ENCODE data around the gene DNAH17. TPM values are rescaled to one million over a fixed set of nuclear protein-coding genes. Genes with fewer than 3 reads are reported as not detected.

The DNAH17 gene
- polyA plus RNA-seq, 1 of the 3 experiments (the other 2 are of a cell fraction): not detected

DNA sequence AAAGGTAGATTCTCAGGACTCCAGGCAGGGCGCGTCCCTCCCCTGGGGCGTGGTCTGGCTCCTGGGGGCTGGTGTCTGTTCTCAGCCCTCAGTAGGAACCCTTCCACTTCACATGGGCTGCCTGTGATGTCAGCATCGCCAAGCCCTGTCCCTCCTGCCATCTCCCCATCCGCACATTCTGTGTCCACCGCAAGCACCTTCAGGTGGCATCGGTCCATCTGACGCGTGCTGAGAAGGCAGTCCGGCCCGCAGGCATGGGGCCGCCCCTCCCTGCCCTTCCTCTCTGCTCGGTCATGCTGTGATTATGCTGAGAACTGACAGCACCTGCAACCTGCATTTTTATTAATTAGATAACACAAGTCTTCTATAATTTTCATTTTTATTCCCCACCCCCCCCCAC, 12.7 kb upstream of the DNAH17 start:
- Histone ChIP-seq H4K20me1 (ENCODE audit: insufficient read depth) (no peaks in the 10 kb centered on the region), H3K27ac (ENCODE audit: low read depth in 2 of 2, low read length in 1 of 2) (no peak overlapping the region; a peak in 2 of 4 replicates), H3K4me3 (ENCODE audit: low read depth in 2 of 2, low read length in 1 of 2) (no peak overlapping the region), H3K79me2 (ENCODE audit: insufficient read depth) (no peaks in the 10 kb centered on the region), H3F3A (replicated peaks; ENCODE audit: insufficient read depth) (peaks cover 30% of the 10 kb centered on the region), H3K4me2 (no peak overlapping the region), H3K36me3 (replicated peaks in 1 of 2; ENCODE audit: control insufficient read depth in 1 of 2, insufficient read depth in 2 of 2, low read length in 1 of 2) (no peaks in the 10 kb centered on the region), H3K9ac (no peak overlapping the region), H2AFZ (ENCODE audit: low read depth) (no peak overlapping the region), H3K9me2 (no peaks in the 10 kb centered on the region), H3K4me1 (ENCODE audit: control insufficient read depth in 1 of 2, insufficient read depth in 2 of 2, low read depth in 1 of 2, low read length in 1 of 2) (peaks cover 14 to 18% of the 10 kb centered on the region in 2 experiments), H3K27me3 (ENCODE audit: insufficient read depth) (no peaks in the 10 kb centered on the region), H3K9me3 (no peaks in the 10 kb centered on the region)
- TF ChIP-seq RXRA (IDR thresholded peaks at IDR 0.05; ENCODE audit: borderline replicate concordance, low read depth) (no peak), EP300 (IDR thresholded peaks at IDR 0.05; ENCODE audit: borderline replicate concordance in 1 of 2, low read depth in 1 of 2, low read length in 1 of 2) (no peak), SIN3A (IDR thresholded peaks at IDR 0.05; ENCODE audit: borderline replicate concordance, low read depth, low read length) (no peak), FOSL2 (IDR thresholded peaks at IDR 0.05; ENCODE audit: borderline replicate concordance, low read depth) (no peak), GATA2 (CRISPR knock-in tag; IDR thresholded peaks at IDR 0.05) (no peak), FOXM1 (IDR thresholded peaks at IDR 0.05; ENCODE audit: low read depth) (no peak), TCF12 (IDR thresholded peaks at IDR 0.05) (no peak), SMC3 (IDR thresholded peaks at IDR 0.05; ENCODE audit: low read depth, low read length) (no peak), RFX5 (IDR thresholded peaks at IDR 0.05; ENCODE audit: low read length) (no peak)
- TF ChIP-seq, protein P1, sequence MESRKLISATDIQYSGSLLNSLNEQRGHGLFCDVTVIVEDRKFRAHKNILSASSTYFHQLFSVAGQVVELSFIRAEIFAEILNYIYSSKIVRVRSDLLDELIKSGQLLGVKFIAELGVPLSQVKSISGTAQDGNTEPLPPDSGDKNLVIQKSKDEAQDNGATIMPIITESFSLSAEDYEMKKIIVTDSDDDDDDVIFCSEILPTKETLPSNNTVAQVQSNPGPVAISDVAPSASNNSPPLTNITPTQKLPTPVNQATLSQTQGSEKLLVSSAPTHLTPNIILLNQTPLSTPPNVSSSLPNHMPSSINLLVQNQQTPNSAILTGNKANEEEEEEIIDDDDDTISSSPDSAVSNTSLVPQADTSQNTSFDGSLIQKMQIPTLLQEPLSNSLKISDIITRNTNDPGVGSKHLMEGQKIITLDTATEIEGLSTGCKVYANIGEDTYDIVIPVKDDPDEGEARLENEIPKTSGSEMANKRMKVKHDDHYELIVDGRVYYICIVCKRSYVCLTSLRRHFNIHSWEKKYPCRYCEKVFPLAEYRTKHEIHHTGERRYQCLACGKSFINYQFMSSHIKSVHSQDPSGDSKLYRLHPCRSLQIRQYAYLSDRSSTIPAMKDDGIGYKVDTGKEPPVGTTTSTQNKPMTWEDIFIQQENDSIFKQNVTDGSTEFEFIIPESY (IDR thresholded peaks at IDR 0.05; ENCODE audit: borderline replicate concordance, low read depth): no peak
- TF ChIP-seq, protein P2, sequence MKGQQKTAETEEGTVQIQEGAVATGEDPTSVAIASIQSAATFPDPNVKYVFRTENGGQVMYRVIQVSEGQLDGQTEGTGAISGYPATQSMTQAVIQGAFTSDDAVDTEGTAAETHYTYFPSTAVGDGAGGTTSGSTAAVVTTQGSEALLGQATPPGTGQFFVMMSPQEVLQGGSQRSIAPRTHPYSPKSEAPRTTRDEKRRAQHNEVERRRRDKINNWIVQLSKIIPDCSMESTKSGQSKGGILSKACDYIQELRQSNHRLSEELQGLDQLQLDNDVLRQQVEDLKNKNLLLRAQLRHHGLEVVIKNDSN (IDR thresholded peaks at IDR 0.05; ENCODE audit: borderline replicate concordance, low read depth): no peak
- TF ChIP-seq, protein P3, sequence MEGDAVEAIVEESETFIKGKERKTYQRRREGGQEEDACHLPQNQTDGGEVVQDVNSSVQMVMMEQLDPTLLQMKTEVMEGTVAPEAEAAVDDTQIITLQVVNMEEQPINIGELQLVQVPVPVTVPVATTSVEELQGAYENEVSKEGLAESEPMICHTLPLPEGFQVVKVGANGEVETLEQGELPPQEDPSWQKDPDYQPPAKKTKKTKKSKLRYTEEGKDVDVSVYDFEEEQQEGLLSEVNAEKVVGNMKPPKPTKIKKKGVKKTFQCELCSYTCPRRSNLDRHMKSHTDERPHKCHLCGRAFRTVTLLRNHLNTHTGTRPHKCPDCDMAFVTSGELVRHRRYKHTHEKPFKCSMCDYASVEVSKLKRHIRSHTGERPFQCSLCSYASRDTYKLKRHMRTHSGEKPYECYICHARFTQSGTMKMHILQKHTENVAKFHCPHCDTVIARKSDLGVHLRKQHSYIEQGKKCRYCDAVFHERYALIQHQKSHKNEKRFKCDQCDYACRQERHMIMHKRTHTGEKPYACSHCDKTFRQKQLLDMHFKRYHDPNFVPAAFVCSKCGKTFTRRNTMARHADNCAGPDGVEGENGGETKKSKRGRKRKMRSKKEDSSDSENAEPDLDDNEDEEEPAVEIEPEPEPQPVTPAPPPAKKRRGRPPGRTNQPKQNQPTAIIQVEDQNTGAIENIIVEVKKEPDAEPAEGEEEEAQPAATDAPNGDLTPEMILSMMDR (IDR thresholded peaks at IDR 0.05): no peak
- TF ChIP-seq, protein P4, sequence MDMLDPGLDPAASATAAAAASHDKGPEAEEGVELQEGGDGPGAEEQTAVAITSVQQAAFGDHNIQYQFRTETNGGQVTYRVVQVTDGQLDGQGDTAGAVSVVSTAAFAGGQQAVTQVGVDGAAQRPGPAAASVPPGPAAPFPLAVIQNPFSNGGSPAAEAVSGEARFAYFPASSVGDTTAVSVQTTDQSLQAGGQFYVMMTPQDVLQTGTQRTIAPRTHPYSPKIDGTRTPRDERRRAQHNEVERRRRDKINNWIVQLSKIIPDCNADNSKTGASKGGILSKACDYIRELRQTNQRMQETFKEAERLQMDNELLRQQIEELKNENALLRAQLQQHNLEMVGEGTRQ (IDR thresholded peaks at IDR 0.05; ENCODE audit: borderline replicate concordance, low read depth, low read length): no peak
- 91% methylated on average over 13 of the region's 13 CpGs for WGBS (ENCODE audit: low lambda C conversion rate)
- ChIA-PET CTCF (no interaction called here), POLR2A (no interaction called here)
- no peak for DNase-seq

Data from SK-N-SH (cell line).